PFSK-1 (cell line): ENCODE results near the gene MBTD1.

Experiments
- FOXP2 ChIP-seq: optimal IDR thresholded peaks from 2 replicates; pipeline ENCODE3; 2011; ENCODE audit warnings: borderline replicate concordance, control low read depth, inconsistent platforms; ENCODE audit not compliant: insufficient read depth; ENCODE audit errors: extremely low read length, extremely low read depth
- POLR2AphosphoS5 ChIP-seq: IDR thresholded peaks from 2 replicates; pipeline ENCODE4 v1.6.1; 2012; ENCODE audit warnings: low read depth, mild to moderate bottlenecking, control low read depth, low read length, moderate library complexity
- SIN3A ChIP-seq: IDR thresholded peaks from 2 replicates; pipeline ENCODE4 v1.6.1; 2012; ENCODE audit warnings: mild to moderate bottlenecking, low read length, moderate library complexity, borderline replicate concordance; ENCODE audit not compliant: insufficient read depth
- TAF1 ChIP-seq: IDR thresholded peaks from 2 replicates; pipeline ENCODE4 v1.6.1; 2012; ENCODE audit warnings: low read length, control low read depth, borderline replicate concordance; ENCODE audit not compliant: insufficient read depth
- TF ChIP-seq, protein P1 (sequence below), 2 experiments: IDR thresholded peaks; 2 replicates each; pipeline versions ENCODE4 v1.6.1 to v1.8.0; 2011 to 2012; ENCODE audit warnings: low read depth in 2 of 2, low read length in 2 of 2, control low read depth in 1 of 2, inconsistent platforms in 1 of 2, mild to moderate bottlenecking in 1 of 2, moderate library complexity in 1 of 2; ENCODE audit not compliant: insufficient read depth in 1 of 2

DNA sequence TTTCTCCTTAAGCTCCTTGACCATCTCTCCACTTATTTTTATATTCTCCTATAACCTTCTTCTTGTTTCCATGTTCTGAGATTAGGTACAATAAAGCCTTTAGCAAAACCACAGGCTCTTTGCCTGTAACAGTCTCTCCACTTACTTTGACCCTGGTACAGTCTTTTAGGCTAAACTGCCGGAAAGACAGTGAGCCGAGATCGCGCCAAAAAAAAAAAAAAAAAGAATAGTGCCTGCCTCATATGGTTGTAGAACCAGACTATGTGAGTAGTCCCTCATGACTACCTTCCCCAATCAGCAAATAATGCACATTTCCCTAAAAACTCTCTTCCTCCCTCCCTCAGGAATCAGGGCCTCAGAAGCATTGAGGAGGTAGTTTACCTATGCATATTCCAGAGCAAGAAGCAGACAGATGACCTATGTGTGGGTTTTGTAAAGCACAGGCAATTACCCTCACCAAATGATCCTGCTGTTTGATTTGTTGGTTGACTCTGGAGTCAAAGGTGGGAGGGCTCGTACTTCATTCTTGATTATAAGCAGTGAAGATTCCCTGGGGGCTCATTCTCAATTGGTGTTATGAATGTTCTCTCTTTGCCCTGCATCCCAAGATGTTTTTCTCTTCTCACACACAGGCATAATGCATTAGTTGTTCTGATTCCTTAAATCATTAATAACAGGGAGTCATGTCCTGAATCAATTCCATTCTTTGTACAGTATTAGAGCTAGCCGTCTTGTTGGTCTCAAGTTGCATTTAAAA, 115.4 kb downstream of the MBTD1 start:
- TF ChIP-seq TAF1, result no peak
- TF ChIP-seq, protein P1, sequence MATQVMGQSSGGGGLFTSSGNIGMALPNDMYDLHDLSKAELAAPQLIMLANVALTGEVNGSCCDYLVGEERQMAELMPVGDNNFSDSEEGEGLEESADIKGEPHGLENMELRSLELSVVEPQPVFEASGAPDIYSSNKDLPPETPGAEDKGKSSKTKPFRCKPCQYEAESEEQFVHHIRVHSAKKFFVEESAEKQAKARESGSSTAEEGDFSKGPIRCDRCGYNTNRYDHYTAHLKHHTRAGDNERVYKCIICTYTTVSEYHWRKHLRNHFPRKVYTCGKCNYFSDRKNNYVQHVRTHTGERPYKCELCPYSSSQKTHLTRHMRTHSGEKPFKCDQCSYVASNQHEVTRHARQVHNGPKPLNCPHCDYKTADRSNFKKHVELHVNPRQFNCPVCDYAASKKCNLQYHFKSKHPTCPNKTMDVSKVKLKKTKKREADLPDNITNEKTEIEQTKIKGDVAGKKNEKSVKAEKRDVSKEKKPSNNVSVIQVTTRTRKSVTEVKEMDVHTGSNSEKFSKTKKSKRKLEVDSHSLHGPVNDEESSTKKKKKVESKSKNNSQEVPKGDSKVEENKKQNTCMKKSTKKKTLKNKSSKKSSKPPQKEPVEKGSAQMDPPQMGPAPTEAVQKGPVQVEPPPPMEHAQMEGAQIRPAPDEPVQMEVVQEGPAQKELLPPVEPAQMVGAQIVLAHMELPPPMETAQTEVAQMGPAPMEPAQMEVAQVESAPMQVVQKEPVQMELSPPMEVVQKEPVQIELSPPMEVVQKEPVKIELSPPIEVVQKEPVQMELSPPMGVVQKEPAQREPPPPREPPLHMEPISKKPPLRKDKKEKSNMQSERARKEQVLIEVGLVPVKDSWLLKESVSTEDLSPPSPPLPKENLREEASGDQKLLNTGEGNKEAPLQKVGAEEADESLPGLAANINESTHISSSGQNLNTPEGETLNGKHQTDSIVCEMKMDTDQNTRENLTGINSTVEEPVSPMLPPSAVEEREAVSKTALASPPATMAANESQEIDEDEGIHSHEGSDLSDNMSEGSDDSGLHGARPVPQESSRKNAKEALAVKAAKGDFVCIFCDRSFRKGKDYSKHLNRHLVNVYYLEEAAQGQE (IDR thresholded peaks at IDR 0.05; ENCODE audit: insufficient read depth in 1 of 2, low read depth in 2 of 2, low read length in 2 of 2), result no peak
- no peak for TF ChIP-seq POLR2AphosphoS5
- TF ChIP-seq SIN3A, result no peak
- TF ChIP-seq FOXP2, result no peak
